Tongue (tissue), 2 donors: ENCODE results near the gene AMBP. TPM values are rescaled to one million over a fixed set of nuclear protein-coding genes. Genes with fewer than 3 reads are reported as not detected.

ENCODE experiments used
- DNase-seq: peaks from one replicate; pipeline ENCODE4 v3.0.0-alpha.2; 2015
- total RNA-seq: library from RNA; depleted of rRNA; stranded (reverse); fragments of >200 nt; gene quantifications from one replicate; pipeline ENCODE4 v1.2.3, GENCODE V29; 2014

AMBP gene
- total RNA-seq, 1 donor from 2014 or later, result not detected

- DNase-seq, result peak; percentile 78
These were observed 5.6 kb downstream of the AMBP start for GRCh38 chr9:114072184-114073140.

DNA sequence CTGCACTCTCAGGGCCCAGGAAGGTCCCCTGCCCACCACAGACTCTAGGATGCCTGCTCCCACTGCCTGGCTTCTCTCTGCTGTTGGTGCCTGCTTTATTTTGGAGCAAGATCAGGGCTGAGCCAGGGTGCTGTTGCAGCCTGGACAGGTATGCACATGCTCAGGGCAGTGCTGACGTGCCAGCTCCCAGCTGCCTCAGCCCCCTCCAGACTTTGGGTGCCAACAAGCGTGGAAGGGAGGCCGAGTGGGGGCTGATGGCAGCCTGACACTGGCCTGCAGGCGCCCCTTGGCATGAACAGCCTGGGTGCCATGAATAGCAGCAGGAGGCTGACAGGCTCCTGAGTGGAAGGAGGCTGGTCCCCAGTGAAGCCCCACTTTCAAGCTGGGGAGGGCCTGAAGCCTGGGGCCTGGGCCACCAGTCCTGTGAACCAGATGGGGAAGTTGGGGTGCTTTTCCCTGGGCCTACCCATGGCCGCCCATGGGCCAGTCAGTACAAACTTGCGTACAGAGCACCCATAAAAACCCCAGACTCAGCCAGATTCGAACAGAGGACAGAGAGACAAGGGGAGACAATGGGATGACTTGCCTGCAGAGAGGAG lies 6.8 kb downstream of the AMBP start:
- no peak for DNase-seq

DNA sequence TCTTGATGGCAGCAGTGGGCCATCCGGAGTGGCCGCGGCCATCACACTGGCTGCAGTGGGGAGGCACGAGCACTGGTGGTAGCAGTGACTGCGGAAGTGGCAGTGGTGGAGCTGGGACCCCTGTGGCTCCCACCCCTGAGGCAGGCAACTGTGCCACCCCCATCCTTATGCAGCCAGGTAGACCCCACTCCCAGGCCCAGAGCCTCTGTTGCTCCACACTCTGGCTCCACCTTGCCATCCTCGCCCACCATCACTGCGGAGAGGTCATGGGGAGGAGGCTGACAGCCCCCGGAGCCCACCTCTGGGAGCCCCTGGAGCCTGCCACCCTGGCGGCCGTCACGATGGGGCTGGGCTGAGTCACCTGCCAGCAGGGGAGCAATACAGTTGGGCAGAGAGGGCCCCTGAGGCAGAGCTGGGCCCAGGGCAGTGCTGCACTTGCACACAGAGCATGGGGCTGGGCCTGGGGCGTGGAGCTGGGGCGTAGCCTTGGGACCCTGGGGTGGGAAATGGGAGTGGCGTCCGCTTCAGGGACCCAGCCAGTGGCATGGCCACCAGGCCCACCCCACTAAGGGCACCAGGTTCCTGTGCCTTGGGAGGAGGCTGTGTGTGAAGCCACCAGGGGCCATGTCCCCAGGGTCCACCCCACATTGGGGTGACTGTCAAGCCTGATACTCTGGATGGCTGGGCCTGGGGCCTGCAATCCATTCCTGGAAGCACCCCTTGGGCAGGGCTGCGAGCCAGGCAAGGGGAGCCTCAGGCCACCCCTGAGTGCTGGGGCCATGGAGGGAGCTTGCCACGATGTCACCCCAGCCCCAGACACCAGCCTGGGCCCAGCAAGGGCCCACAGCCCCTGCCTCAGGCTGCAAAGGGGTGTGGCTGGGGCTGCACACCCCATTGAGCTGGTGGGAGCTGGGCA lies 7.7 kb downstream of the AMBP start:
- no peak for DNase-seq

GRCh38 chr9:114069476-114070187 lies 8.5 kb downstream of the AMBP start:
- no peak for DNase-seq

GRCh38 chr9:114065304-114065703 lies 12.8 kb downstream of the AMBP start:
- no peak for DNase-seq

- DNase-seq, result no peak
These were observed 16.1 kb downstream of the AMBP start for GRCh38 chr9:114061830-114062474.

DNA sequence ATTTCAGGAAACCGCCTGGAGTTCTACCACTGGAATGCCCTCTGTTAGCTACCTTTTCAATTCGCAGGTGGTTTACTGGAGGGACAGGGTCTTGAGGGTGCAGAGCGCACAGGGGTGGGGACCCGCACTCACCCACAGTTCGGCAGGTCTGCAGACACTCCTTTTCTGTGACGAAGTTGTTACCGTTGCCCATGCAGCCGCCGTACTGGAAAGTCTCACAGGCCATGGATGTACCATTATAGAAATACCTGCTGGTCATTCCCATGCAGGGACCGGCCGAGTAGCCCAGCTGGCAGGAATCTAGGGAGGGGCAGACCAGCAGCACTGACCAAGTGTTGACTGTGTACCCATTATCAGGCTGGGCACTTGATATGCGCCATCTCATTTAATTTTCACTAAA lies 16.8 kb downstream of the AMBP start:
- no peak for DNase-seq

- no peak for DNase-seq
These were observed 17.4 kb downstream of the AMBP start for GRCh38 chr9:114060711-114061110.

GRCh38 chr9:114060070-114060469 lies 18.0 kb downstream of the AMBP start:
- no peak for DNase-seq

GRCh38 chr9:114059047-114059803 lies 18.9 kb downstream of the AMBP start:
- peak; percentile 68 for DNase-seq

GRCh38 chr9:114058688-114059046 lies 19.4 kb downstream of the AMBP start:
- no peak for DNase-seq

DNA sequence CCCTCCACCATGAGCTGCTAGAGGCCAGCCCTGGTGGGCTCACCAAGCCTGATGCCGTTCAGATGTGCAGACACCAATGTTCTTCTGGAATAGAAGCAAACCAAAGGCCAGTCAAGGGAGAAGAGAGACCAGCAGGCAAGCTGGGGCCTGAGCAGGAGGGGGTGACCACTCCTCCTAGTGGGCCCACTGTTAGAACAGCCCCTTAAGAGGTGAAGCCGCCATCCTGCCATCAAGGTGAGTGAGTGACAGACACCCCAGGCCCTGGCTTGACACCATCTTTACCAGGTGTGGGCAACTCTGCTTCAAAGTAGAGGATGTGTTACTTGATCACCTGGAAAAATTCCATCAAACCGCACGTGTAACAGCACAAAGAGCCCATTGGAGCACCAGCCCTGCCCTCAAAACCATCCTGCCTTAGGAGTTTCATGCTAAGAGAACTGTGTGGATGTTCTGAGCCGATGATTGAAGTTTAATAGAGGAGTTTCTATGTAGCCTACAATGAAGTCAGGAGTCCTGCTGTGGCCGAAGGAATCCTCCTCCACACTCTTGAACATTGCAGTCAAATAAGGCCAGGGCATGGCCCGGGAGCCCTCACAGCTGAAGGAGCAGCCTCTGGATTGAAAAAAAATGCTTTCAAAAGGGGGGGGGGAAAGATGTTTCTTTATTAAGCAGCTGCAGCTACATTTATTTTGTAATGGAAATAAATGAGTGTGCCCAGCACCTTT lies 20.8 kb downstream of the AMBP start:
- DNase-seq, result no peak

DNA sequence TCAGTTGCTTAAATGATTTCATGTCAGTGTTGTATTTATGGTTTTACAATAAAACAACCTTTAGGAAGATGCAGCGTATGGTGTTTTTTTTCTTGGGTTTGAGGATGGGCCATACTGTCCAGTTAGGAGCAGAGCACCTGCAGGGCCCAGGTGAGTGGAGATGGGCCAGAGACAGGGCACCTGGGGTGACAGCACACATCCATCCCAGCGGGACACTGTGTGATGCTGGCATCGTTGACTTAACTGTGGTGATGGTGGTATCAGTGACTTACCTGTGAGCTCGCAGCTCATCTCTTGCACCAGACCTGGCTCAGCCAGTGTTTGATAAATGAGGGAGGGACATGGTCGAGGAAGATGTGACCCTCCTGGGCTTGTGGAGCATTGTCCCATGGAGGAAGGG lies 21.6 kb downstream of the AMBP start:
- no peak for DNase-seq

DNA sequence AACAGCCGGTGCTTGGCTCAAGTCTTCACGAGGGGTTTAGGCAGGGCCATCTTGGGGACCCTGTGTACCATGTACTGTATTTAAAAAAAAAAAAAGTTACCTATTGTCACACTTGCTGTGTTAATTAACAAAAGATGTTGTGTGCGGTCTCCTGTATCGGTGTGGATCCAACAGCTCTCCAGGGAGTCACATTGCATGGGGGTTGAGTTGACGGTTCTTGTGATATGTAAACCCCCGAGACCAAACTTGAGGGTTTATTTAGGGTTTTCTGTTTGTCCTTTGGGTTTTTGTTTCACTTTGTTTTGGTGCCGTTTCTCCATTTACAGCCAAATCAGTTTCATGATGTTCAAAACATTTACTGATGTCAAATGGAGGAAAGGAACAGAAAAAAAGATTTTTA lies 22.2 kb downstream of the AMBP start:
- DNase-seq, result no peak

GRCh38 chr9:114055061-114055460 lies 23.0 kb downstream of the AMBP start:
- no peak for DNase-seq

- DNase-seq, result no peak
These were observed 23.9 kb downstream of the AMBP start for GRCh38 chr9:114054191-114054690.

- no peak for DNase-seq
These were observed 24.7 kb downstream of the AMBP start for GRCh38 chr9:114053246-114054005.

- DNase-seq, result no peak
These were observed 26.4 kb downstream of the AMBP start for GRCh38 chr9:114051706-114052105.

- DNase-seq, result no peak
These were observed 26.8 kb downstream of the AMBP start for GRCh38 chr9:114051281-114051680.
